Astrocyte (in vitro differentiated cells and primary cell): Measurements from ENCODE around the gene LRRC42.

Experiments used
- CTCF ChIP-seq: IDR thresholded peaks from 2 replicates; pipeline ENCODE4 v1.5.1; 2011; ENCODE audit warnings: low read depth, mild to moderate bottlenecking, inconsistent platforms, low read length, moderate library complexity; ENCODE audit not compliant: insufficient read depth
- EZH2 ChIP-seq: IDR thresholded peaks from 2 replicates; pipeline ENCODE4 v1.6.1; 2012; ENCODE audit warnings: mild to moderate bottlenecking, low read length, inconsistent platforms; ENCODE audit not compliant: insufficient read depth

GRCh38 chr1:53930932-53931331 lies 15.2 kb upstream of the LRRC42 start:
- TF ChIP-seq CTCF, result no peak
- TF ChIP-seq EZH2, result no peak
